ENCODE results near the gene PVR.

DNA sequence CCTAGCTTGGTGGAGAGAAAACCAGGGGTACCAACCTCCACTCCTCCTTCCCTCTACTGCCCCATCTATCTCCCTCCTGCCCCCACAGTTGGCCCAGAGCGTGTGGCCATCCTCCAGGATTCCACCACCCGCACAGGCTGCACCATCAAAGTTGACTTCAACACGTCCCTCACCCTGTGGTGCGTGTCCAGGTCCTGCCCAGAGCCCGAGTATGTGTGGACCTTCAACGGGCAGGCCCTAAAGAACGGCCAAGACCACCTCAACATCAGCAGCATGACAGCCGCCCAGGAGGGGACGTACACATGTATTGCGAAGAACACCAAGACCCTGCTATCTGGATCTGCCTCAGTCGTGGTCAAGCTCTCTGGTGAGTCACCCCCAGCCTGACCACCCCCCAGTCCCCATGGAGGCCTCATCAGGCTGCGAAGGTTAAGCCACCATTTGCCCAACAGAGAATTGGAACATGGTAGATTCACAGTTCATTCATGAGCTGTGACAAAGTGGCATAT, 61.8 kb downstream of the PVR start:
- TF ChIP-seq TCF7 (IDR thresholded peaks at IDR 0.05; ENCODE audit: borderline replicate concordance) (no peak), BHLHE40 (IDR thresholded peaks at IDR 0.05; ENCODE audit: borderline replicate concordance in 1 of 2, low read depth in 2 of 2, low read length in 1 of 2) (no peak), MAX (IDR thresholded peaks at IDR 0.05; ENCODE audit: low read depth, low read length) (no peak), ZNF207 (IDR thresholded peaks at IDR 0.05; ENCODE audit: borderline replicate concordance) (no peak), CTCF (IDR thresholded peaks at IDR 0.05 in 2 of 3, conservative IDR thresholded peaks at IDR 0.05 in 1 of 3; ENCODE audit: control insufficient read depth in 2 of 3, extremely low read depth in 1 of 3, insufficient read depth in 1 of 3, low read depth in 3 of 3, low read length in 3 of 3) (no peak), TAF1 (IDR thresholded peaks at IDR 0.05; ENCODE audit: borderline replicate concordance, low read depth, low read length) (no peak), POLR2A (IDR thresholded peaks at IDR 0.05; ENCODE audit: low read depth, low read length) (no peak)
